Natural killer cell treated with Interleukin-12 subunit alpha and Interleukin-12 subunit beta and Interleukin-15 and Interleukin-18, amount 100 ng/mL, for 72 hours (primary cell): Measurements from ENCODE around the gene CTPS1. TPM values are rescaled to one million over a fixed set of nuclear protein-coding genes. Genes with fewer than 3 reads are reported as not detected.

Experiments
- total RNA-seq, 2 donors: library from RNA; stranded (reverse); gene quantifications; one replicate each; pipeline ENCODE4 v1.2.3, GENCODE V29; 2022

The CTPS1 gene
- total RNA-seq, 2 donors from 2014 or later = 83.1 to 152 TPM

Other genes with a start within 250 kb of the CTPS1 start
- gene KCNQ4, start 195.9 kb upstream of the CTPS1 start, total RNA-seq = under 1 TPM; 0.24 to 0.56 TPM
- gene CITED4, start 117.3 kb upstream of the CTPS1 start, total RNA-seq = 1 to 10 TPM; 2.5 to 3.5 TPM
- under 1 TPM; 0.14 to 0.33 TPM for gene SLFNL1, start 42.0 kb downstream of the CTPS1 start, total RNA-seq